A549 treated with DMSO at 1 μM for 4 hours (cell line): ENCODE data around the gene STX12. TPM values are rescaled to one million over a fixed set of nuclear protein-coding genes. Genes with fewer than 3 reads are reported as not detected.

Source experiments
- total RNA-seq: library from RNA; stranded (reverse); fragments of 200-300 nt; extraction: Qiagen RNA extraction; gene quantifications from 5 replicates; pipeline ENCODE4 v1.2.3, GENCODE V29; 2022; ENCODE audit warnings: low read depth

Gene STX12
- 7.1 to 10.7 TPM (median 8.7 TPM) in 5 replicates for total RNA-seq

DNA sequence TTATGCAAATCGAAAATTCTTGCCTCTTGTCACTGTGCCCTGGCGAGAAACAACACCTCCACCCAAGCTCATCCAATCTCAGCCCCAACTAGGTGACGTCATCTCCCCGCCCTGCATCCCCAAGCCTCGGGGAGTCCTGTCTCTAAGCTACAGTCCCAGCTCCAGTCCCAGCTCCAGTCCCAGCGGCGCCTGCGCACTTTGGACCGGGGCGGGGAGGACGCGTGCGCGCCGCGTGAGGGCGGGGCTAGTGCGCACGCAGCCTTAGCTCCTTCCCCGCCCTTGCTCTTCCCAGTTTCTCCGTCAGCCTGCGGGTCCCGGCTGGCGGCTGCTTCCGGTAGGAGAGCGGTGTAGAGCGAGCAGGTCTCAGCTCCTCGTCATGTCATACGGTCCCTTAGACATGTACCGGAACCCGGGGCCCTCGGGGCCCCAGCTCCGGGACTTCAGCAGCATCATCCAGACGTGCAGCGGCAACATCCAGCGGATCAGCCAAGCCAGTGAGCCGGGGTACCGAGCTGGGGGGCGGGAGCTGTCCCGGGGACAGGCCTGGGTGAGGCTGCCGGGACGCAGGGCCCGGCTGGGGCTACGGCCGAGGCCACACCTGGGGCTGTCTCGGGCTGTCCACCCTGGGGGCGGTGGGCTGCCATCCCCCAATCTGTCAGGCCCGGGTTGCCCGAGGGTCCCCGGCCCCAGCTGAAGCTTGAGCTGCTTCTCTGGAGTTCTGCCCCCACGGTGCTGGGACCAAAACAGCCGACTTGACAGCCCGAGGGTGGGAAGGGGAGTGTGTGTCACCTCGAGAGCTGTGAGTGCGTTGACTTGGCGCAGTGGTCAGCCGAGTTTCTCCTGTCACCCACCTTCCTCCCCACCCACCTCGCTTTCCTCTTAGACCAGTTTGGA is at the start of gene STX12:
TSS of gene STX12 (plus strand) at position 288 of the 894 bp plus-strand sequence. CDS start at position 377, 89 bp downstream.

DNA sequence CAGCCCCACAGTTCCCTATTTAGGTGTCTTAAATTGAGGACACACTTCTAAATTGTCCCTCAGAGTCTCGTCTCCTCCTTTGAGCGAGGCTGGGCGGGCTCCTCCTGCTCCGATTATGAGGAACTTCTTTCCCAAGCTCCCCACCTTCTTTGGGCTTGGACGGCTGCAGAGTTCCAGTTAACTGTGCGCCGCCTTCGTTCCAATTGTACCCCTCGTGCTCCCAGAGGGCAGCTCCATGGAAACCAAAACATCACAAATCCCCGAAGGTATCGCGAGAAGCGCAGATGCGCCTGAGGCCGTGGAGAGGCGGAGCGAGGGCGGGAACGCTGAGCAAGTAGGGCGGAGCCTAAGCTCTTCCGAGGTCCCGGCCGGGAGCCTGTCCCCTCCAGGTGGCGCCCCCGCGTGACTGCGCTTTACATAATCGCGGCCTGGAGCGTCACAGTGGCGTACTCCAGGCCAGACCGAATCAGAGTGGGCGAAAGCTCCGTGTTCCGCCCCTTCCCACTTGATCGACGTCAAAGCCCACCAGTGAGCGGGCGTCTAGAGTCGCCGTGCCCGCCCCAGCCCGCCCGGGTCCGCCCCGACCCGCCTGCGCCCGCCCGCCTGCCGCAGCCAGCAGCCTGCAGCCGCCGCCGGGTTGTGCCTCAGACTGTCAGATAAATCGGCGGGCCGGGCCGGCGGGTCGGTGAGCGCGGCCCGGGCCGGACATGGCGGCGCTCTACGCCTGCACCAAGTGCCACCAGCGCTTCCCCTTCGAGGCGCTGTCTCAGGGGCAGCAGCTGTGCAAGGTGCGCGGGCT is 47.4 kb upstream of the STX12 start, which contains the start of gene FAM76A:
TSS of gene FAM76A (plus strand) at position 588 of the 799 bp plus-strand sequence. CDS start at position 708, 120 bp downstream.

DNA sequence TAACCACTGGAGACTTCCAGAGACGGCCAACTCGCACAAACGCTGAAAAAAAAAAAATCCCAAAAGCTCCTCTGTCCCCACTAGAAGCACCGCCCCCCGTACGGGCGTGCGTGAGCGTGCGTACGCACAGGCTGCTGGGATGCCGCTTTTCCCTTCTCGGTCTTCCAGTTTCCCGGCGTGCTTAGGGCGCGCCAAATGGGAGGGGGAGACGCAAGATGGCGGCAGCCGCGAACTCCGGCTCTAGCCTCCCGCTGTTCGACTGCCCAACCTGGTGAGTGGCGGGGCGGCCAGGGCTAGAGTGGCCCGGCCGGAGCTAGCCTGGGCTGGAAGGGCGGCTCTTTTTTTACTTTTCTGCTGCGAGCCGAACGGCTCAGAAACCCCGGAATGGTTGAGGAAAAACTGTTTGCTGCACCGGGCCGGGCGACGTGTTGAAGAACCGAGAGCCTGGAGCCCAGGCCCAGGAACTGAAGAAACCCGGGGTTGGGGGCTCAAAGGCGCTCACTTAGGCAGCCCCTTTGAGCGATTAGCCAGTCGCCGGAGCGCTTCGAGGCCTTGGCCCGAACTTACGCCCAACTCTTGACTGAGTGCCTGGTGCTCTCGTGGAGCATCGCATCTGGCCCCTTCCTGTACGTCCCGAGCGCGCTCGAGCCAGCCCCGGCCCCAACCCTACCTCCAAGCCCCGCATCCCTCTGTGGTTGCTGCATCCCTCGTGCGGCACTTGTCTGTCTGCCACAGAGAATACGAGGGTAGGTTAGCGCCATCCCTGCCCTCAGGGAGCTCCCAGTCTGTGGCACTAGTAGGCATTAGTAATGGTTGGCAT is 57.8 kb downstream of the STX12 start, which contains the start of gene PPP1R8:
TSS of gene PPP1R8 (plus strand) at position 162 of the 820 bp plus-strand sequence. CDS start at position 216, 54 bp downstream.

DNA sequence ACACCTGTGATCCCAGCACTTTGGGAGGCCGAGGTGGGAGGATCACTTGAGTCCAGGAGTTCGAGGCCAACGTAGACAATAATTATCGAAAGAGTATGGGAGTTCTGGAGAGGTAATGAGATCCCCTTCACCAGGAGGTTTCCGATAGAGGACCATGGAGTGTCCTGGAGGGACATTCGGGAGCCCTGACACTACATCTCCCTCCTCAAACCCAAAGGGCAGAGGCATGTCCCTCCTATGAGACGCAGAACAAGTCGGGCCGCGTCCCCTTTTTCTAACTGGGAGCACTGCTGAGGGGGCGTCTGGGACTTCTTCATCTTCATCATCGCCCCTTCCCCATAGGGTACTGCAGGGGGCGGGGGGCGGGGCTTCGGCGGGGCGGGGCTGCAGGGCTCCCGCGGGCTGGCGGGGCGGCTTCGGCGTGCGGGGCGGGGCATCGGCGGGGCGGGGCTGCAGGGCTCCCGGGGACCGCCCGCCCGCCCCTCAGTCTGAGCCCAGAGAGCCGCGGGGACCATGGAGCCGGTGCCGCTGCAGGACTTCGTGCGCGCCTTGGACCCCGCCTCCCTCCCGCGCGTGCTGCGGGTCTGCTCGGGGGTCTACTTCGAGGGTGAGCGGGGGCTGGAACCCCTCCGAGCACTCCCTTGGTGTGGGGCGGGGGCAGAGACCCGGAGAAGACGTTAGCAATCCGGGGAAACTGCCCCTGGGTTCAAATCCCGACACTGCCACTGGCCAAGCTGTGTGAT is 99.2 kb downstream of the STX12 start, which contains the start of gene THEMIS2:
TSS of gene THEMIS2 (plus strand) at position 486 of the 743 bp plus-strand sequence. CDS start at position 514, 28 bp downstream.

Other genes with a start within 250 kb of the STX12 start
- 14.2 to 17.9 TPM (median 16.0 TPM) in 5 replicates for gene AHDC1, start 169.1 kb upstream of the STX12 start, total RNA-seq
- 0.07 TPM in 1 of 5 replicates, not detected in the others for gene FGR, start 138.0 kb upstream of the STX12 start, total RNA-seq
- gene IFI6, start 101.0 kb upstream of the STX12 start, total RNA-seq = 10.2 to 15.1 TPM (median 12.0 TPM) in 5 replicates
- 5.2 to 6.9 TPM (median 5.6 TPM) in 5 replicates for gene FAM76A, start 47.3 kb upstream of the STX12 start, total RNA-seq
- 37.9 to 42.6 TPM (median 39.4 TPM) in 5 replicates for gene PPP1R8, start 57.6 kb downstream of the STX12 start, total RNA-seq
- 0.40 to 1.7 TPM (median 0.83 TPM) in 5 replicates for gene THEMIS2, start 99.3 kb downstream of the STX12 start, total RNA-seq
- 36.8 to 42.7 TPM (median 40.2 TPM) in 5 replicates for gene RPA2, start 141.4 kb downstream of the STX12 start, total RNA-seq
- 1.1 to 1.6 TPM (median 1.3 TPM) in 5 replicates for gene SMPDL3B, start 161.8 kb downstream of the STX12 start, total RNA-seq
- 4.4 to 6.9 TPM (median 5.1 TPM) in 5 replicates for gene XKR8, start 186.8 kb downstream of the STX12 start, total RNA-seq